Astrocyte of the cerebellum (primary cell): ENCODE results near the gene MROH8.
A peak's percentile ranks its signal among the peaks of the same experiment; 100 is the strongest.

Experiments
- DNase-seq: peaks from one replicate; pipeline ENCODE4 v3.0.0-alpha.2; 2011; ENCODE audit warnings: low read depth
- H3K4me3 ChIP-seq: 2 replicates; pipeline ENCODE4 v1.5.1; 2011; ENCODE audit warnings: mild to moderate bottlenecking, low read depth, low read length, moderate library complexity
- in situ Hi-C: cut with HindIII; loops from 2 replicates; pipeline ENCODE4 v1.10.0; 2017; ENCODE audit warnings: low sequenced_read_pairs
- TF ChIP-seq, protein P1 (sequence below): IDR thresholded peaks from 2 replicates; pipeline ENCODE4 v1.5.1; 2012; ENCODE audit warnings: low read length, low read depth, moderate library complexity, mild to moderate bottlenecking; ENCODE audit errors: missing control alignments

The MROH8 gene

DNA sequence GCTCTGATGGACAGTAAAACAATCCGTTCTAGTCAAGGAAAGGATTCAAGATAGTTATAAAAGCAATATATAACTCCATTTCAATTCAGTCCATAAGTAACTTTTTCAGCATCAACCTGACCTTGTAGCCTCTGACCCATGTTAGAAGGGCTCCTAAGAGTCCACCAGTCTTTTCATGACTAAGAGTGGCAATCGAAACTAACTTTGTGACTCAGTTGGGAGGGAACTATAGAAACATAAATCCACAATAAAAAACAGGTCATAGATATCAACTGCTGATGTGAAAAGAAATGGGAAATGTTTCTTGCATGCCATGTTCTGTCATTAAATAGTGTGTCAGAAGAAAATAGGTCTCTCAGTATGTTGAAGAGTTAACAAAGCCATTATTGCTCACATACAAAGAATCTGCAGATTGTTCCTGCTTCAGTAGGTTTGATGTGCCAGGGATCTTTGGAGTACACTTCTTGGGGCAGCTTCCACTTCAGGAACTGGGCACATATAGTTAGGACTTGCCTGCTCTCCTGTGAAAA lies 67.4 kb downstream of the MROH8 start:
- TF ChIP-seq, protein P1, sequence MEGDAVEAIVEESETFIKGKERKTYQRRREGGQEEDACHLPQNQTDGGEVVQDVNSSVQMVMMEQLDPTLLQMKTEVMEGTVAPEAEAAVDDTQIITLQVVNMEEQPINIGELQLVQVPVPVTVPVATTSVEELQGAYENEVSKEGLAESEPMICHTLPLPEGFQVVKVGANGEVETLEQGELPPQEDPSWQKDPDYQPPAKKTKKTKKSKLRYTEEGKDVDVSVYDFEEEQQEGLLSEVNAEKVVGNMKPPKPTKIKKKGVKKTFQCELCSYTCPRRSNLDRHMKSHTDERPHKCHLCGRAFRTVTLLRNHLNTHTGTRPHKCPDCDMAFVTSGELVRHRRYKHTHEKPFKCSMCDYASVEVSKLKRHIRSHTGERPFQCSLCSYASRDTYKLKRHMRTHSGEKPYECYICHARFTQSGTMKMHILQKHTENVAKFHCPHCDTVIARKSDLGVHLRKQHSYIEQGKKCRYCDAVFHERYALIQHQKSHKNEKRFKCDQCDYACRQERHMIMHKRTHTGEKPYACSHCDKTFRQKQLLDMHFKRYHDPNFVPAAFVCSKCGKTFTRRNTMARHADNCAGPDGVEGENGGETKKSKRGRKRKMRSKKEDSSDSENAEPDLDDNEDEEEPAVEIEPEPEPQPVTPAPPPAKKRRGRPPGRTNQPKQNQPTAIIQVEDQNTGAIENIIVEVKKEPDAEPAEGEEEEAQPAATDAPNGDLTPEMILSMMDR = no peak
- no peak overlapping the region for H3K4me3 ChIP-seq
- in situ Hi-C loops = no loop called here
- no peak for DNase-seq

DNA sequence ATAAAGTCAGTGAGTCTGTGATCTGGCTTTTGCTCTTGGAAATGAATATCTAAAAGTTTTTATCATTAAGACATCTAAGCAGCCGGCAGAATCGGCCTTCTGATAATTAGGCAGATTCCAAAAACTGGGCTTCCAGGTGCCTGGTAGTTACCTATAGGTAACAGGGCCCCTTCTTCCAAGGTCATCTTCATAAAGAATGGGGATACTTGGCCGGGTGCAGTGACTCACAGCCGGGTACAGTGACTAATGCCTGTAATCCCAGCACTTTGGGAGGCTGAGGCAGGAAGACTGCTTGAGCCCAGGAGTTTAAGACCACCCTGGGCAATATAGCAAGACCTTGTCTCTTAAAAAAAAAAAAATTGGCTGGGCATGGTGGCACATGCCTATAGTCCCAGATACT lies 70.7 kb downstream of the MROH8 start:
- DNase-seq = no peak
- in situ Hi-C loops = no loop called here
- TF ChIP-seq, protein P1 = no peak
- H3K4me3 ChIP-seq = no peak overlapping the region

DNA sequence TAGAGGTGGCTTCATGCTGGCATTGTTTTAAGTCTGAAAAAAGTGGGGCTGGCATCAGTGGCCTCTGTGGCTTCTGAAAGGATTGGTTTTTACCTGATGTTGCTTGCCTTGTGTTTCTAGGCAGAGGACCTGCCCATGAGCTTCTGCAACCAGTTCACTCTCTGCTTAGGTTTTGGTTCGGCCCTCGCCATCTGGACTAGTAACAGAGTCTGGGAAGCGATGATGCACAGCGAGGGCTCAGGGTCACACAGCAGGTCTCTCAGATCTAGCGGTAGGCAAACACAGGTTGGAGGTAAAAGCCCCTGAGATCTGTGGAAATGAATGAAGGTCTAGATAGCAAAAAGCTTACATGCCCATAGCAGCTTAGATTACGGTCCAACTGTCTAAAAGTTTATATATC lies 76.8 kb downstream of the MROH8 start:
- TF ChIP-seq, protein P1 = no peak
- in situ Hi-C loops = no loop called here

DNA sequence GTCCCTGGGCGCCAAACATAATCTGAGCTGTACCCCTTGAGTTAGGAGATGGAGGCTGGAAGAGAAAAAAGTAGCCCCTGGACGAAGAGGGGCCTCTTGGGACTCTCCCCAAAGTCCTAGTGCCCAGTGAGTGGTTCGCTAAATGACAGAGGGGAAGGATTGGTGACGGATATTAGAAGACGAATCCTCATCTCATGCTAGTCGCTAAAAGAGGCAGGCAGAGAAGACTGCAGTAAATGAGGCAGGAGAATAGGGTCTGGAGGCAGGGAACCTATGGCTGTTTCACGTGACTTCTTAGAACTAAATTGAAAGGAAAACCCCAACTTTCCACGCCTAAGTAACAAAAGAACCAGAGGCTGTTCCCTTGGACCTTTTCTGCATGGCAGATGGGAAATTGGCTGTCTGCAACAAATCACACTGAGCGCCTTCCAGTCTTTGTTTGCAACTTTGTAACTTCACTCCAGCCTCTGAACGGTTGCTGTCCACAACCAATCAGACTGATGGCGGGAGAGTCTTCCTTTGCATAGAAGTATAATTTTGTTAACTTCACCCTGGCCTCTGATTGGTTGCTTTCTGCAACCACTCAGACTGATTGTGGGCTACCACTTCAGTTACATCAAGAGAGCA lies 82.8 kb downstream of the MROH8 start:
- TF ChIP-seq, protein P1 = no peak
- no peak for DNase-seq
- peak overlapping the region; percentile 71 for H3K4me3 ChIP-seq
- in situ Hi-C loops = no loop called here

More for the DNA sequence above, 76.8 kb downstream of the MROH8 start:
- no peak for DNase-seq
- no peak overlapping the region for H3K4me3 ChIP-seq

DNA sequence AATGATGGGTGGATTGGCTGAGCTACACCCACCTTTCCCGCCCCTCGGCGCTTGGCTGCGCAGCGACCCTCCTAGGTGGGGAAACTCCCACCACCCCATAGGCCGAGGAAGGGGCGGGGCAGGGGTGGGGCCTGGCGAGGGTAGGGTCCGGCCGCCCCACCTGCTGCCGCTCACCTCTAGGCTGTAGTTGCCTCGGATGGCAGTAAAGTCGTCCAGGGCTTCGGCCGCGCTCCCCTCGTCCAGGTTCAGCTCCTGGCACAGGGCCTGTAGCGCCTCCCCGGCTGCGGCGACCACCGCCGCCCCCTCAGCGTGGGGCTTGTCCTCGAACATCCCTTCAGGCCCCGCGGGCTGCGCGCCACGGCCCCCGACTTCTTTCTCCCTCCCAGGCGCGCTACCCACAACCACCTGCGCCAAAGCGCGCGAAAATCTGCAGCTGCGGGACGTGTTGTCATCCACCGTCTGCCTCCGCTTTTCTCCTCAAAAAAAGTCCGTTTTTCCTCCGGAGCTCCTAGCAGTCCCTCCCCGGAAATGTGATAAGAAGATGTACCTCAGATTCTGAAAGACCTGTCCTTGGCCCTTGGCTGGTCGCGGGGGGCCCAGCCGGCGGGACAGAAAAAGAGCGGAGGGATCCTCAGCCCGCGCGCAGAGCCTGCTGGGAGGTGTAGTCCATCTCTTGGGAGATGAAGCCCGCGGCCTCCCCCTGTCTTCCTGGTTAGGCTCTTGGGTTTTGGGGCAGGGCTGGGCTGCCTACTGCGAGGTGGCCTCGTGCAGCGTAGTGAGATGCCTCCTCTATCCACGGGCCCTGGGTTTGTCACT lies 83.5 kb downstream of the MROH8 start, which contains the start of gene RBL1:
RBL1 (minus strand) TSS at position 399 of the 816 bp plus-strand sequence; CDS start at position 330, 69 bp downstream.
- TF ChIP-seq, protein P1 = peak; percentile 42
- H3K4me3 ChIP-seq = peak within 1 kb of the TSS; percentile 71
- DNase-seq = peak; percentile 49
- in situ Hi-C loops = no loop called here

DNA sequence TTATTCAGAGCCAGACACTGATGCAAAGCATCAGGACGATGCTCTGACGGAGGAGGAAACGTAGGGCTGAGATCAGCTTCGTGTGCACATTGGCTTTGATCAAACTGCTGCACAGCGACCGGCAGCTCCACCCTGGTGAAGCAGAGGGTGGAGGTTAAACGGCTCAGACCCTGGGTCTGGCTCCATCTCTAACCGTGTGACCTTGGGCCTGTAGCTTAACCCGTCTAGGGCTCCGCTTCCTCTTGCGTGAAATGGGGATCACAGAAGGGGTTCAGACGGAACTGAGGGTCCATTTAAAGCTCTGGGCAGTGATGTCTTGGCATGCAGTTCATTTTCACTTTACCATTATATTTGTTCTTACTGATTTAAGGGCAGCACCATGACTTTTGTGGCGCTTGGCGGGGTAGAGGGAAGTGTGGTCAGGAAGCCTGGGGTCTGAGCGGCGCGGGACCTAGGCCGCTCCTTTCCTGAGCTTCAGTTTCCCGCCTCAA lies 84.2 kb downstream of the MROH8 start:
- no peak for DNase-seq
- TF ChIP-seq, protein P1 = no peak
- in situ Hi-C loops = no loop called here
- H3K4me3 ChIP-seq = peak overlapping the region; percentile 71
